Prostate gland (tissue), 2 donors: ENCODE results near the gene TMED7. TPM values are rescaled to one million over a fixed set of nuclear protein-coding genes. Genes with fewer than 3 reads are reported as not detected.
A peak's percentile ranks its signal among the peaks of the same experiment; 100 is the strongest.
"Not testable (repeated sequence)": the region's sequence is repeated elsewhere in the genome, so short reads cannot be mapped to it uniquely, and the experiment has no call there.

Source experiments
- DNase-seq: peaks from one replicate; pipeline ENCODE4 v3.0.0-alpha.2; 2019; ENCODE audit warnings: low spot score
- H3K27ac ChIP-seq, 2 donors: fragments of 200-600 bp; sonication (generic); 2 replicates each; pipeline ENCODE4 v1.5.1; 2017 to 2019
- H3K27me3 ChIP-seq: fragments of 200-600 bp; sonication (generic); replicated peaks from 2 replicates; pipeline ENCODE4 v1.5.1; 2019; ENCODE audit not compliant: insufficient read depth
- H3K36me3 ChIP-seq, 2 donors: fragments of 200-600 bp; sonication (generic); 1 replicate in 1 of 2; 2 replicates in 1 of 2; pipeline versions ENCODE4 v1.5.1 to v1.8.1; 2017 to 2019
- H3K4me1 ChIP-seq: fragments of 200-600 bp; sonication (generic); replicated peaks from 2 replicates; pipeline ENCODE4 v1.5.1; 2019
- H3K4me3 ChIP-seq, 2 donors: fragments of 200-600 bp; sonication (generic); 2 replicates each; pipeline ENCODE4 v1.5.1; 2017 to 2019
- H3K9me3 ChIP-seq: fragments of 200-600 bp; sonication (generic); 2 replicates; pipeline ENCODE4 v1.5.1; 2017
- CTCF ChIP-seq, 4 experiments: fragments of 200-600 bp in 2 of 4; fragments of 450-650 bp in 2 of 4; sonication (generic) in 2 of 4; IDR thresholded peaks; 1 replicate in 3 of 4; 2 replicates in 1 of 4; pipeline ENCODE4 v1.5.1; 2016 to 2019; ENCODE audit warnings: antibody characterized with exemption in 4 of 4, mild to moderate bottlenecking in 2 of 4, moderate library complexity in 2 of 4
- POLR2A ChIP-seq: fragments of 450-650 bp; IDR thresholded peaks from one replicate; pipeline ENCODE4 v1.6.1; 2016; ENCODE audit warnings: antibody characterized with exemption, mild to moderate bottlenecking
- POLR2AphosphoS5 ChIP-seq: sonication (generic); formaldehyde crosslinking; IDR thresholded peaks from one replicate; pipeline ENCODE4 v1.6.1; 2017; ENCODE audit warnings: antibody characterized with exemption
- WGBS: methylation state at CpG from one replicate; pipeline ENCODE4 v1.1.5; 2018; 5-methylcytosine and 5-hydroxymethylcytosine counted together
- intact Hi-C: fragments of 100-400 bp; cut with DNase I; formaldehyde crosslinking; loops from one replicate; pipeline ENCODE4 v1.14.2; 2022
- total RNA-seq, 2 donors: library from RNA; depleted of rRNA; stranded (reverse); fragments of >200 nt; gene quantifications; one replicate each; pipeline ENCODE4 v1.1.0, GENCODE V29; 2016

The TMED7 gene
- 100 to 1,000 TPM; 109 to 155 TPM for total RNA-seq

DNA sequence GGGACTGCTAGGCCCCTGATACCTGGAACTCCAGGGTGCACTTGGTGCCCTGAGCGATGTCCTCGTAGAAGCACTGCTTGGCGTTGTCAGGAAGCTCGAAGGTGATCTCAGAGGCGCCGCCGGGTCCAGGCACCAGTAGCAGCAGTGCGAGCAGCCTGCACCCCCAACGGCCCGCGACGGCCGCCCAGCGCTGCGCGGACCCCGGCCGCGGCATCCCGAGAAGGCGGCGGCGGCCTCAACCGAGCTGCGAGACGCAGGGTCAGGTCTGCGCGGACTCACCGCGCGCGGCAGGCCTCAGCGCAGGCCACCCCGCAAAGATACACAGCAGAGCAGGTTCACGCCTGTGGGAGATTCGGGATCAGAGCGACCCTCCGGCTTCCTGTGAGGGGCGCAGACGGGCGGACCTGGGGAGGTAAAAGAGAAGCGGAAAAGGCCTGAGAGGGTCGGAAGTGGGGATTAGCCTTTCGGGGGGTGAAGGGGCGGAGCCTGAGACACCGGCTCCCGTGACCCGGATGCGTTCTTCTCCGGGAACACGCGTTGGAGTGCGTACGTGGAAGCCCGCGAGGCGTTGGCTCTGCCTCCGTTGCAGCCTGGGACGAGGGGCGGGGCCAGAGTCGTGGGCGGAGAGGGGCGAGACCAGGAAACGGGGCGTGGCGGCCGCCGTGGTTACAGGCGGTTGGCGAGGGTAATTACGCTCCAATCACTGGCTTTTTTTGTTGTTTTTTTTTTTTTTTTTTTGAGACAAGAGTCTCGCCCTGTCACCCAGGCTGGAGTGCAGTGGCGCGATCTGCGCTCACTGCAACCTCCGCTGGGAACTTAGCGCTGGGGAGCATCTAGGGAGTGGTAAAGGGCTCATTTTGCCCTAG lies at the start of gene TMED7:
Gene TMED7 (minus strand): TSS at position 458 of the 866 bp plus-strand sequence. CDS start 244 bp downstream, at position 214.
- no peaks in the 10 kb centered on the region for H3K9me3 ChIP-seq
- H3K4me3 ChIP-seq = peak within 1 kb of the TSS; percentile 69 to 84
- H3K36me3 ChIP-seq = no peaks in the 10 kb centered on the region
- intact Hi-C loops = loop anchor here (5.0 to 10.0 kb wide), 2 partner anchors 81 to 216 kb away; partner anchors contain the start of genes AP3S1, ATG12 and FEM1C
- peak within 1 kb of the TSS; percentile 92 to 95 for H3K27ac ChIP-seq
- peak; percentile 99 for DNase-seq
- no peaks in the 10 kb centered on the region for H3K27me3 ChIP-seq
- no peaks in the 10 kb centered on the region for H3K4me1 ChIP-seq
- TF ChIP-seq CTCF (IDR thresholded peaks at IDR 0.05) (peak in 2 of 4 experiments; percentile 30 to 40), POLR2AphosphoS5 (peak; percentile 97), POLR2A (peak; percentile 90)
- WGBS = under 1% methylated on average over 76 of the region's 77 CpGs

DNA sequence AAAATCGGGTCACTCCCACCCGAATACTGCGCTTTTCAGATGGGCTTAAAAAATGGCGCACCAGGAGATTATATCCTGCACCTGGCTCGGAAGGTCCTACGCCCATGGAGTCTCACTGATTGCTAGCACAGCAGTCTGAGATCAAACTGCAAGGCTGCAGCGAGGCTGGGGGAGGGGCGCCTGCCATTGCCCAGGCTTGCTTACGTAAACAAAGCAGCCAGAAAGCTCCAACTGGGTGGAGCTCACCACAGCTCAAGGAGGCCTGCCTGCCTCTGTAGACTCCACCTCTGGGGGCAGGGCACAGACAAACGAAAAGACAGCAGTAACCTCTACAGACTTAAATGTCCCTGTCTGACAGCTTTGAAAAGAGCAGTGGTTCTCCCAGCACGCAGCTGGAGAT lies 48.9 kb upstream of the TMED7 start:
- H3K9me3 ChIP-seq, H3K4me1 ChIP-seq, H3K4me3 ChIP-seq, intact Hi-C loops, DNase-seq, H3K27ac ChIP-seq, H3K36me3 ChIP-seq, H3K27me3 ChIP-seq: not testable (repeated sequence)
- 78% methylated on average over 11 of the region's 11 CpGs for WGBS

DNA sequence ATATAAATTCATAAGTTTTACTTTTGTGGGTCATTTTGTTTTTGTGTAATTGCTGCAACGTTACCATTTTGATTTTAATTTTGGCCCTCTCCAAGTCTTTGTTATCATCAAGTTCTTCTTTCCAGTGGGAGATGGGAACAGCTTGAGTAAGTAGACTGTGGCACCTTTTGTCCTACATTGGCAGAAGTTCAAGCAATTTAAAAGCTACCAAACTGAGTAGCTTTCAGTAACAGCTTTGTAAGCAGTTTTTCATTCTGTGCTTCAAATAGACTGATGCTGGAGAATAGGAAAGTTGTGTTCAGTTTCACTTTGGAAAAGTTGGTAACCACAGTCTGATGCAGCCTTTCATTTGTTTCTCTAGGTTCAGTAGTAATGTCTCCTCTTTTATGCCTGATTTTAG lies 47.8 kb upstream of the TMED7 start:
- intact Hi-C loops = no loop called here
- H3K27ac ChIP-seq = no peak overlapping the region

GRCh38 chr5:115671939-115672338 lies 46.1 kb upstream of the TMED7 start:
- no peaks in the 10 kb centered on the region for H3K9me3 ChIP-seq
- no peak overlapping the region for H3K4me3 ChIP-seq
- no peak for TF ChIP-seq CTCF (IDR thresholded peaks at IDR 0.05)
- no peak for TF ChIP-seq POLR2AphosphoS5
- TF ChIP-seq POLR2A = no peak
- intact Hi-C loops = no loop called here
- H3K4me1 ChIP-seq = no peaks in the 10 kb centered on the region
- no peaks in the 10 kb centered on the region for H3K27me3 ChIP-seq
- 95% methylated on average over 1 of the region's 1 CpG for WGBS
- no peak overlapping the region for H3K27ac ChIP-seq
- no peak for DNase-seq
- H3K36me3 ChIP-seq = no peaks in the 10 kb centered on the region

More for the DNA sequence above, 47.8 kb upstream of the TMED7 start:
- Histone ChIP-seq H3K4me3 (no peak overlapping the region), H3K36me3 (no peaks in the 10 kb centered on the region), H3K9me3 (no peaks in the 10 kb centered on the region), H3K27me3 (no peaks in the 10 kb centered on the region), H3K4me1 (no peaks in the 10 kb centered on the region)
- TF ChIP-seq POLR2AphosphoS5 (no peak), POLR2A (no peak), CTCF (IDR thresholded peaks at IDR 0.05) (no peak)
- DNase-seq = no peak
- 0% methylated on average over 1 of the region's 1 CpG for WGBS

- DNase-seq = no peak
- H3K27me3 ChIP-seq = no peaks in the 10 kb centered on the region
- WGBS = 70% methylated on average over 2 of the region's 2 CpGs
- H3K9me3 ChIP-seq = no peaks in the 10 kb centered on the region
- TF ChIP-seq POLR2AphosphoS5 = no peak
- TF ChIP-seq CTCF (IDR thresholded peaks at IDR 0.05) = no peak
- TF ChIP-seq POLR2A = no peak
- no peaks in the 10 kb centered on the region for H3K36me3 ChIP-seq
- no peaks in the 10 kb centered on the region for H3K4me1 ChIP-seq
- no peak overlapping the region for H3K27ac ChIP-seq
- intact Hi-C loops = no loop called here
- no peak overlapping the region for H3K4me3 ChIP-seq
These were observed 40.2 kb upstream of the TMED7 start for GRCh38 chr5:115666023-115666422.
